ENCODE results near the gene ANKRD13A. TPM values are rescaled to one million over a fixed set of nuclear protein-coding genes. Genes with fewer than 3 reads are reported as not detected.

Gene ANKRD13A
- total and polyA plus RNA-seq, 2 experiments from 2014 or later, result 5.7 to 25.6 TPM

DNA sequence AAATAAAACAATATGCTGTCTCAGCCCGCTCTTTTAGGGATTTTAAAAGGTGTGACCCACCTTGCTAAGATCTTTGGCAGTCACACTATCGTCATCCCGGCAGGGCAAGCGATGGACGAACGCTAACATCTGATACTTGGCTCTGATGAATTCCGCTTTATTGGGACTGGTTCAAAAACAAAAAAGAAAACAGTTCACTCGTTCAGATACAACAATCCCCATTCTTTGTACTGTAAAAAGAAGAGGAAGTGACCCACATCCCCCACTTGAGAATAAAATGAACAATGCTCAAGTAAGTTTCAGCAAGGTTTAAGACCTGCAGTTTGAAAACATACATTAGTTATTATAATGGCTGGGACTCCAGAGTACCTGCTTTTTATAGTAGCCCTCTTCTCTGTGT is 10.3 kb upstream of the ANKRD13A start:
- H3K4me3 ChIP-seq, result no peak overlapping the region
- H3K4me3 Mint-ChIP-seq, result no peak overlapping the region
- peaks cover 3% of the 10 kb centered on the region for H3K27me3 Mint-ChIP-seq (ENCODE audit: insufficient read depth, low read depth, poor library complexity)
- TF ChIP-seq, protein P1, sequence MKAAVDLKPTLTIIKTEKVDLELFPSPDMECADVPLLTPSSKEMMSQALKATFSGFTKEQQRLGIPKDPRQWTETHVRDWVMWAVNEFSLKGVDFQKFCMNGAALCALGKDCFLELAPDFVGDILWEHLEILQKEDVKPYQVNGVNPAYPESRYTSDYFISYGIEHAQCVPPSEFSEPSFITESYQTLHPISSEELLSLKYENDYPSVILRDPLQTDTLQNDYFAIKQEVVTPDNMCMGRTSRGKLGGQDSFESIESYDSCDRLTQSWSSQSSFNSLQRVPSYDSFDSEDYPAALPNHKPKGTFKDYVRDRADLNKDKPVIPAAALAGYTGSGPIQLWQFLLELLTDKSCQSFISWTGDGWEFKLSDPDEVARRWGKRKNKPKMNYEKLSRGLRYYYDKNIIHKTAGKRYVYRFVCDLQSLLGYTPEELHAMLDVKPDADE (IDR thresholded peaks at IDR 0.05), result no peak
- TF ChIP-seq EZH2 (IDR thresholded peaks at IDR 0.05; ENCODE audit: low read depth, unreplicated experiment), result no peak
- no peak for TF ChIP-seq ZNF114 (CRISPR knock-in tag; IDR thresholded peaks at IDR 0.05)
- TF ChIP-seq NANOG (IDR thresholded peaks at IDR 0.05; ENCODE audit: borderline replicate concordance), result no peak
- no peak for TF ChIP-seq POLR2AphosphoS5 (IDR thresholded peaks at IDR 0.05; ENCODE audit: low read depth)
- no peak for TF ChIP-seq JUNB (IDR thresholded peaks at IDR 0.05; ENCODE audit: unreplicated experiment)
- no peak for TF ChIP-seq CREB1 (CRISPR knock-in tag; IDR thresholded peaks at IDR 0.05; ENCODE audit: low read depth)
- TF ChIP-seq ZNF331 (CRISPR knock-in tag; IDR thresholded peaks at IDR 0.05; ENCODE audit: low read depth), result no peak
- TF ChIP-seq, protein P2, sequence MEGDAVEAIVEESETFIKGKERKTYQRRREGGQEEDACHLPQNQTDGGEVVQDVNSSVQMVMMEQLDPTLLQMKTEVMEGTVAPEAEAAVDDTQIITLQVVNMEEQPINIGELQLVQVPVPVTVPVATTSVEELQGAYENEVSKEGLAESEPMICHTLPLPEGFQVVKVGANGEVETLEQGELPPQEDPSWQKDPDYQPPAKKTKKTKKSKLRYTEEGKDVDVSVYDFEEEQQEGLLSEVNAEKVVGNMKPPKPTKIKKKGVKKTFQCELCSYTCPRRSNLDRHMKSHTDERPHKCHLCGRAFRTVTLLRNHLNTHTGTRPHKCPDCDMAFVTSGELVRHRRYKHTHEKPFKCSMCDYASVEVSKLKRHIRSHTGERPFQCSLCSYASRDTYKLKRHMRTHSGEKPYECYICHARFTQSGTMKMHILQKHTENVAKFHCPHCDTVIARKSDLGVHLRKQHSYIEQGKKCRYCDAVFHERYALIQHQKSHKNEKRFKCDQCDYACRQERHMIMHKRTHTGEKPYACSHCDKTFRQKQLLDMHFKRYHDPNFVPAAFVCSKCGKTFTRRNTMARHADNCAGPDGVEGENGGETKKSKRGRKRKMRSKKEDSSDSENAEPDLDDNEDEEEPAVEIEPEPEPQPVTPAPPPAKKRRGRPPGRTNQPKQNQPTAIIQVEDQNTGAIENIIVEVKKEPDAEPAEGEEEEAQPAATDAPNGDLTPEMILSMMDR (conservative IDR thresholded peaks at IDR 0.05; ENCODE audit: low read depth in 2 of 2), result no peak
- peaks cover 13% of the 10 kb centered on the region for H3K79me2 ChIP-seq (replicated peaks; ENCODE audit: insufficient read depth)
- no peaks in the 10 kb centered on the region; the same call in 1 of the 2 replicates for H3K4me1 ChIP-seq (ENCODE audit: insufficient read depth)
- H3K4me1 Mint-ChIP-seq, result peaks cover 10% of the 10 kb centered on the region
- ATAC-seq (no peak), DNase-seq (ENCODE audit: low spot score) (no peak)
- H3K36me3 ChIP-seq (ENCODE audit: insufficient read depth), result peaks cover 8% of the 10 kb centered on the region
- no peaks in the 10 kb centered on the region; the same call in 1 of the 2 replicates for H4K20me1 ChIP-seq (replicated peaks; ENCODE audit: insufficient read depth)
- peak overlapping the region; percentile 11; the same call in 1 of the 2 replicates for H3K27ac Mint-ChIP-seq
- H3K36me3 Mint-ChIP-seq (ENCODE audit: low read depth), result peaks cover 33% of the 10 kb centered on the region
- no peaks in the 10 kb centered on the region for H3K27me3 ChIP-seq (ENCODE audit: insufficient read depth)
- H3K9me3 Mint-ChIP-seq, result no peaks in the 10 kb centered on the region
- no peaks in the 10 kb centered on the region for H3F3A ChIP-seq (replicated peaks; ENCODE audit: low read depth)
- no peak overlapping the region for H3K4me2 ChIP-seq
- H3K27ac ChIP-seq (ENCODE audit: low read depth), result no peak overlapping the region; the same call in 1 of the 2 replicates
- no peaks in the 10 kb centered on the region for H3K9me2 ChIP-seq (ENCODE audit: insufficient read depth)
- H2AFZ ChIP-seq, result no peak overlapping the region

DNA sequence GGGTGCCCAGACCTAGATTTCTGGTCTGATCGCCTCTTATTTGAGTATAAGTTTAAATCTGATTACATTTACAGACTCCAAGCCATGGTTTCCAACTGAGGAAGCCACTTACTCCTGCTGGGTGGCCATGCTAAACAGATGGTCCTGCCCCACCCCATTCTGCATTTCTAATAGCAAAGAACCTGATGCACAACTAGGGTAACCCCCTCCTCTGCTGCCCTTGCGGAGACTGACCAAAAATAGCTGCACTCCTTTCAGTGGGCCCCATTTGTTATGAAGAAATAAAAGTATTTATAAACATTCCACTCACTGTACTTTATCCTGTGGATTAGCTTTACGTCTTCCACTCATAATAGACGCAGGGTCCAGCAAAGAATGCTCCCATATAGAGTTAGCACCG is 9.8 kb upstream of the ANKRD13A start:
- peaks cover 33% of the 10 kb centered on the region for H3K36me3 Mint-ChIP-seq (ENCODE audit: low read depth)
- H3K27ac Mint-ChIP-seq, result peak overlapping the region; percentile 11; the same call in 1 of the 2 replicates
- Histone ChIP-seq H2AFZ (no peak overlapping the region), H3K36me3 (ENCODE audit: insufficient read depth) (peaks cover 8% of the 10 kb centered on the region; the same call in 1 of the 2 replicates), H3K4me1 (ENCODE audit: insufficient read depth) (no peaks in the 10 kb centered on the region; the same call in 1 of the 2 replicates), H3K9me2 (ENCODE audit: insufficient read depth) (no peaks in the 10 kb centered on the region), H4K20me1 (replicated peaks; ENCODE audit: insufficient read depth) (peaks cover 4% of the 10 kb centered on the region), H3K27ac (ENCODE audit: low read depth) (no peak overlapping the region; the same call in 1 of the 2 replicates), H3K27me3 (ENCODE audit: insufficient read depth) (no peaks in the 10 kb centered on the region), H3K79me2 (replicated peaks; ENCODE audit: insufficient read depth) (peaks cover 18% of the 10 kb centered on the region), H3F3A (replicated peaks; ENCODE audit: low read depth) (no peaks in the 10 kb centered on the region), H3K4me2 (no peak overlapping the region), H3K4me3 (no peak overlapping the region)
- H3K27me3 Mint-ChIP-seq (ENCODE audit: insufficient read depth, low read depth, poor library complexity), result peaks cover 3% of the 10 kb centered on the region
- no peak overlapping the region for H3K4me3 Mint-ChIP-seq
- no peaks in the 10 kb centered on the region for H3K9me3 Mint-ChIP-seq
- peaks cover 12% of the 10 kb centered on the region for H3K4me1 Mint-ChIP-seq
- ATAC-seq (no peak), DNase-seq (ENCODE audit: low spot score) (no peak)
- TF ChIP-seq STAT1 (IDR thresholded peaks at IDR 0.05; ENCODE audit: unreplicated experiment) (no peak), CREB1 (CRISPR knock-in tag; IDR thresholded peaks at IDR 0.05; ENCODE audit: low read depth) (no peak), POLR2AphosphoS5 (IDR thresholded peaks at IDR 0.05; ENCODE audit: low read depth) (no peak), EZH2phosphoT487 (IDR thresholded peaks at IDR 0.05; ENCODE audit: unreplicated experiment) (no peak)
- TF ChIP-seq, protein P3, sequence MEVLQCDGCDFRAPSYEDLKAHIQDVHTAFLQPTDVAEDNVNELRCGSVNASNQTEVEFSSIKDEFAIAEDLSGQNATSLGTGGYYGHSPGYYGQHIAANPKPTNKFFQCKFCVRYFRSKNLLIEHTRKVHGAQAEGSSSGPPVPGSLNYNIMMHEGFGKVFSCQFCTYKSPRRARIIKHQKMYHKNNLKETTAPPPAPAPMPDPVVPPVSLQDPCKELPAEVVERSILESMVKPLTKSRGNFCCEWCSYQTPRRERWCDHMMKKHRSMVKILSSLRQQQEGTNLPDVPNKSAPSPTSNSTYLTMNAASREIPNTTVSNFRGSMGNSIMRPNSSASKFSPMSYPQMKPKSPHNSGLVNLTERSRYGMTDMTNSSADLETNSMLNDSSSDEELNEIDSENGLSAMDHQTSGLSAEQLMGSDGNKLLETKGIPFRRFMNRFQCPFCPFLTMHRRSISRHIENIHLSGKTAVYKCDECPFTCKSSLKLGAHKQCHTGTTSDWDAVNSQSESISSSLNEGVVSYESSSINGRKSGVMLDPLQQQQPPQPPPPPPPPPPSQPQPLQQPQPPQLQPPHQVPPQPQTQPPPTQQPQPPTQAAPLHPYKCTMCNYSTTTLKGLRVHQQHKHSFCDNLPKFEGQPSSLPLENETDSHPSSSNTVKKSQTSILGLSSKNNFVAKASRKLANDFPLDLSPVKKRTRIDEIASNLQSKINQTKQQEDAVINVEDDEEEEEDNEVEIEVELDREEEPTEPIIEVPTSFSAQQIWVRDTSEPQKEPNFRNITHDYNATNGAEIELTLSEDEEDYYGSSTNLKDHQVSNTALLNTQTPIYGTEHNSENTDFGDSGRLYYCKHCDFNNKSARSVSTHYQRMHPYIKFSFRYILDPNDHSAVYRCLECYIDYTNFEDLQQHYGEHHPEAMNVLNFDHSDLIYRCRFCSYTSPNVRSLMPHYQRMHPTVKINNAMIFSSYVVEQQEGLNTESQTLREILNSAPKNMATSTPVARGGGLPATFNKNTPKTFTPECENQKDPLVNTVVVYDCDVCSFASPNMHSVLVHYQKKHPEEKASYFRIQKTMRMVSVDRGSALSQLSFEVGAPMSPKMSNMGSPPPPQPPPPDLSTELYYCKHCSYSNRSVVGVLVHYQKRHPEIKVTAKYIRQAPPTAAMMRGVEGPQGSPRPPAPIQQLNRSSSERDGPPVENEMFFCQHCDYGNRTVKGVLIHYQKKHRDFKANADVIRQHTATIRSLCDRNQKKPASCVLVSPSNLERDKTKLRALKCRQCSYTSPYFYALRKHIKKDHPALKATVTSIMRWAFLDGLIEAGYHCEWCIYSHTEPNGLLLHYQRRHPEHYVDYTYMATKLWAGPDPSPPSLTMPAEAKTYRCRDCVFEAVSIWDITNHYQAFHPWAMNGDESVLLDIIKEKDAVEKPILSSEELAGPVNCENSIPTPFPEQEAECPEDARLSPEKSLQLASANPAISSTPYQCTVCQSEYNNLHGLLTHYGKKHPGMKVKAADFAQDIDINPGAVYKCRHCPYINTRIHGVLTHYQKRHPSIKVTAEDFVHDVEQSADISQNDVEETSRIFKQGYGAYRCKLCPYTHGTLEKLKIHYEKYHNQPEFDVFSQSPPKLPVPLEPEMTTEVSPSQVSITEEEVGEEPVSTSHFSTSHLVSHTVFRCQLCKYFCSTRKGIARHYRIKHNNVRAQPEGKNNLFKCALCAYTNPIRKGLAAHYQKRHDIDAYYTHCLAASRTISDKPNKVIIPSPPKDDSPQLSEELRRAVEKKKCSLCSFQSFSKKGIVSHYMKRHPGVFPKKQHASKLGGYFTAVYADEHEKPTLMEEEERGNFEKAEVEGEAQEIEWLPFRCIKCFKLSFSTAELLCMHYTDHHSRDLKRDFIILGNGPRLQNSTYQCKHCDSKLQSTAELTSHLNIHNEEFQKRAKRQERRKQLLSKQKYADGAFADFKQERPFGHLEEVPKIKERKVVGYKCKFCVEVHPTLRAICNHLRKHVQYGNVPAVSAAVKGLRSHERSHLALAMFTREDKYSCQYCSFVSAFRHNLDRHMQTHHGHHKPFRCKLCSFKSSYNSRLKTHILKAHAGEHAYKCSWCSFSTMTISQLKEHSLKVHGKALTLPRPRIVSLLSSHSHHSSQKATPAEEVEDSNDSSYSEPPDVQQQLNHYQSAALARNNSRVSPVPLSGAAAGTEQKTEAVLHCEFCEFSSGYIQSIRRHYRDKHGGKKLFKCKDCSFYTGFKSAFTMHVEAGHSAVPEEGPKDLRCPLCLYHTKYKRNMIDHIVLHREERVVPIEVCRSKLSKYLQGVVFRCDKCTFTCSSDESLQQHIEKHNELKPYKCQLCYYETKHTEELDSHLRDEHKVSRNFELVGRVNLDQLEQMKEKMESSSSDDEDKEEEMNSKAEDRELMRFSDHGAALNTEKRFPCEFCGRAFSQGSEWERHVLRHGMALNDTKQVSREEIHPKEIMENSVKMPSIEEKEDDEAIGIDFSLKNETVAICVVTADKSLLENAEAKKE (CRISPR knock-in tag; IDR thresholded peaks at IDR 0.05), result no peak

Measured in GM23338 (cell line).